IPS-20b (cell line): ENCODE measurements around the gene PEX16.
"Not testable (repeated sequence)": the region's sequence is repeated elsewhere in the genome, so short reads cannot be mapped to it uniquely, and the experiment has no call there.

Source experiments
- H3K27ac ChIP-seq: one replicate; pipeline ENCODE4 v1.5.1; 2013; ENCODE audit warnings: low read length
- H3K27me3 ChIP-seq: 2 replicates; pipeline ENCODE4 v1.6.1; 2013; ENCODE audit warnings: mild to moderate bottlenecking, low read length, inconsistent platforms; ENCODE audit not compliant: insufficient read depth
- H3K36me3 ChIP-seq: 2 replicates; pipeline ENCODE4 v1.6.1; 2013; ENCODE audit warnings: low read depth, mild to moderate bottlenecking, inconsistent platforms, low read length, moderate library complexity; ENCODE audit not compliant: insufficient read depth
- H3K4me1 ChIP-seq: 2 replicates; pipeline ENCODE4 v1.6.1; 2013; ENCODE audit warnings: mild to moderate bottlenecking, control low read depth, inconsistent platforms, low read length, moderate library complexity; ENCODE audit not compliant: insufficient read depth
- H3K4me3 ChIP-seq: 2 replicates; pipeline ENCODE4 v1.5.1; 2013; ENCODE audit warnings: mild to moderate bottlenecking, low read length, inconsistent platforms
- H3K9ac ChIP-seq: 2 replicates; pipeline ENCODE4 v1.6.1; 2013; ENCODE audit warnings: low read depth, mild to moderate bottlenecking, inconsistent platforms, low read length, moderate library complexity
- H3K9me3 ChIP-seq: 2 replicates; pipeline ENCODE4 v1.6.1; 2013; ENCODE audit warnings: mild to moderate bottlenecking, low read depth, low read length, inconsistent platforms; ENCODE audit not compliant: insufficient read depth

PEX16 gene

GRCh38 chr11:45913514-45913913, 4.2 kb downstream of the PEX16 start:
- Histone ChIP-seq H3K27me3 (no peaks in the 10 kb centered on the region), H3K9me3 (no peaks in the 10 kb centered on the region), H3K9ac (no peak overlapping the region), H3K4me1 (0 out of 2 replicates have a peak, but pooled peaks cover 2% of the 10 kb centered on the region), H3K27ac (no peak overlapping the region), H3K4me3 (no peak overlapping the region), H3K36me3 (peaks cover 40% of the 10 kb centered on the region)

- H3K36me3 ChIP-seq = peaks cover 33% of the 10 kb centered on the region
- no peak overlapping the region for H3K27ac ChIP-seq
- H3K9ac ChIP-seq = no peak overlapping the region
- H3K9me3 ChIP-seq = no peaks in the 10 kb centered on the region
- no peaks in the 10 kb centered on the region for H3K4me1 ChIP-seq
- H3K27me3 ChIP-seq = no peaks in the 10 kb centered on the region
- H3K4me3 ChIP-seq = no peak overlapping the region
These were observed 7.1 kb downstream of the PEX16 start for GRCh38 chr11:45910623-45911022.

- Histone ChIP-seq H3K36me3 (peaks cover 25% of the 10 kb centered on the region), H3K27ac (no peak overlapping the region), H3K27me3 (no peaks in the 10 kb centered on the region), H3K4me1 (no peaks in the 10 kb centered on the region), H3K9me3 (no peaks in the 10 kb centered on the region), H3K9ac (no peak overlapping the region), H3K4me3 (no peak overlapping the region)
These were observed 7.8 kb downstream of the PEX16 start for GRCh38 chr11:45909594-45910475.

- Histone ChIP-seq H3K27ac (no peak overlapping the region), H3K9ac (no peak overlapping the region), H3K4me3 (no peak overlapping the region), H3K9me3 (no peaks in the 10 kb centered on the region), H3K27me3 (no peaks in the 10 kb centered on the region), H3K36me3 (peaks cover 23% of the 10 kb centered on the region), H3K4me1 (no peaks in the 10 kb centered on the region)
These were observed 9.7 kb downstream of the PEX16 start for GRCh38 chr11:45907911-45908370.

- Histone ChIP-seq H3K27ac (no peak within 1 kb of the TSS), H3K36me3 (peaks cover 23% of the 10 kb centered on the region), H3K9me3 (no peaks in the 10 kb centered on the region), H3K9ac (no peak within 1 kb of the TSS), H3K27me3 (no peaks in the 10 kb centered on the region), H3K4me1 (no peaks in the 10 kb centered on the region), H3K4me3 (no peak within 1 kb of the TSS)
These were observed 10.6 kb downstream of the PEX16 start, which contains the start of gene FREY1 for GRCh38 chr11:45906965-45907611. FREY1 (minus strand) TSS chr11:45907271; CDS start chr11:45907245, 26 bp downstream.

GRCh38 chr11:45906096-45906682, 11.5 kb downstream of the PEX16 start:
- Histone ChIP-seq H3K9me3 (no peaks in the 10 kb centered on the region), H3K4me1 (no peaks in the 10 kb centered on the region), H3K27me3 (peaks cover 2% of the 10 kb centered on the region; the same call in 1 of the 2 replicates), H3K4me3 (no peak overlapping the region), H3K36me3 (peaks cover 20% of the 10 kb centered on the region), H3K9ac (no peak overlapping the region), H3K27ac (no peak overlapping the region)

GRCh38 chr11:45905576-45905975, 12.1 kb downstream of the PEX16 start:
- H3K4me3 ChIP-seq, H3K9ac ChIP-seq, H3K9me3 ChIP-seq, H3K27ac ChIP-seq, H3K4me1 ChIP-seq, H3K27me3 ChIP-seq: not testable (repeated sequence)
- peaks cover 18% of the 10 kb centered on the region for H3K36me3 ChIP-seq

GRCh38 chr11:45905095-45905494, 12.6 kb downstream of the PEX16 start:
- H3K4me3 ChIP-seq = no peak overlapping the region
- no peaks in the 10 kb centered on the region for H3K9me3 ChIP-seq
- no peak overlapping the region for H3K27ac ChIP-seq
- H3K27me3 ChIP-seq = peaks cover 10% of the 10 kb centered on the region
- H3K4me1 ChIP-seq = no peaks in the 10 kb centered on the region; the same call in 1 of the 2 replicates
- H3K9ac ChIP-seq = no peak overlapping the region
- H3K36me3 ChIP-seq = peaks cover 13% of the 10 kb centered on the region

GRCh38 chr11:45904309-45904915, 13.3 kb downstream of the PEX16 start:
- Histone ChIP-seq H3K9ac (no peak overlapping the region), H3K36me3 (peaks cover 13% of the 10 kb centered on the region), H3K27ac (no peak overlapping the region), H3K27me3 (peaks cover 10% of the 10 kb centered on the region), H3K4me3 (no peak overlapping the region), H3K9me3 (no peaks in the 10 kb centered on the region), H3K4me1 (no peaks in the 10 kb centered on the region; the same call in 1 of the 2 replicates)

GRCh38 chr11:45902452-45903380, 15.0 kb downstream of the PEX16 start:
- Histone ChIP-seq H3K27ac (no peak overlapping the region), H3K4me3 (no peak overlapping the region), H3K36me3 (peaks cover 13% of the 10 kb centered on the region), H3K9ac (no peak overlapping the region), H3K4me1 (peaks cover 2% of the 10 kb centered on the region; the same call in 1 of the 2 replicates), H3K9me3 (no peaks in the 10 kb centered on the region), H3K27me3 (peaks cover 10% of the 10 kb centered on the region)
